SHP77 (cell line): ENCODE results near the gene PTPRD.
"Not testable (repeated sequence)": the region's sequence is repeated elsewhere in the genome, so short reads cannot be mapped to it uniquely, and the experiment has no call there.

Source experiments
- DNase-seq, 2 experiments: peaks; one replicate each; lab custom pipeline; 2025; lab: John Stamatoyannopoulos, UW

The PTPRD gene

DNA sequence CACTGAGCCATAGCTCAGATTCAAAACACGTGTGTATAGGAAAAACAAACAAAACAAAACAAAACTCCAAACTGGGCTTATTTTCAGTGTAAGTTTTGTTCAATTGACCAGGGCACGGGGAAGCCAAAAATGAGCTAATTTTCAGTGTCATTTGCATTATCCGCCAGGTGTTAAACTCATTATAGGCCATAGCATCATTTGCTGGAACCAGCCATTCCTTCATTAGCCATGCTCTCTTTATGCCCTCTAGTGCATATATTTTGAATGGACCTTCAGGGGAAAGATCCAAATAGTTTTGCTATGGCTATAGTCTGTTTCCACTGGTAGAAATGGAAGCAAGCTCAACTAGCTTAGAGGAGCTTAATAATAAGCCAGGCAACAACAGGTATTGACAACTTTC, 1608.0 kb downstream of the PTPRD start:
- no peak for DNase-seq

DNA sequence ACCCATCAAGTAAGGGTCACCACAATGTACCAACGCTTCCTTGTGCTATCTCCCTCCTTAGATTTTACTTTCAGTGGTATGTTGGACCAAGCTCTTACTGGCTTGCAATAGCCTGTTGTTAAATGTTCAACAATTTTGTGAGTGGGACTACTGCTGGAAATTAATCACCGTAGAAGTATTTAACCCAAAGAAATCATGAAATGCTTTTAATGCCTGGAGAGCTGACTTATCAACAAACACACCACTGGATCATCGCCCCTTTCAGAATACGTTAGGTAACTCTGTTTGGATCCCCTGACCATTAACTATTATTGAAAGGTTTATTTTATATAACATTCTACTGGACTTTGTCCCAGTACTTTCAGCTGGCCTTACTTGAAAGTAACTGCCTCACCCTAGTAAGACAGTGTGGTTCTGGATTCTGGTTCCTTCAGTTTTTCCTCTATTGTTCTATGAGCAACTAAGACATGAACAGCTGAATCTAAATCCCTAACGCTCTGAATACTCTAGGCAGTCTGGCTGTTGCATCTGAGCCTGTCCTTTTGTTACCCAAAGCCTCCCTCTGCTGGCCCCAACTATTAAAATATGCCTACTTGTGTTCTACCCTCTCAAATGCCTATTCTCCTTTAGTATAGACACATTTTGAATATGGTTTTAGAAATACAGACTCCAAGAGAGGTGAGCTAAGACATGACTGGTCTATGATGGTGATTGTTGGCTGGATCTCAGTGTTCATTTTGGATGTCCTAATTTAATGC, 1609.8 kb downstream of the PTPRD start:
- no peak for DNase-seq

DNA sequence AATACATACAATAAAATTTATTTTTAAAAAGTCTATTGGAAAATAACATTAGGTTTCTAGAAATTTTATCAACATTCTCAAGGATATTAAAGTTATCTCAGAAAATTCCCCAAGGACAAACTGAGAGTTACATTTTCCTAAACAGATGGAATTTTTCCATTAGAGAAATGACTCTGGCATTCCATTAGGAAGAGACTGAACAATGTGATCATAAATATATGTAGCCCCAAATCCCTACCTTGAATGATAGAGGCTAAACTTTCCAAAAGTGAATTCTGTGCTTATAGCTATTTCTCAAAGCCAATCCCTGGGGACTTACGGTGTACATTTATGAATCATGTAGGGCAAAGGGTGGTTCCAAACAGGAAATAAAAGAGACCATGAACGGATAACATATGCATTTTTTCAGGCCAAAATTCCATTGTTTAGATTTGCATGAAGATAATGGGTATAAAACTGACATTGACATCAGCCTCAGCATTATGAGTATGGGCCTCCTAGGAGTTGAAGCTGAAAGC, 1632.2 kb downstream of the PTPRD start:
- DNase-seq = no peak

GRCh38 chr9:8978334-8978733, 1634.5 kb downstream of the PTPRD start:
- no peak for DNase-seq

DNA sequence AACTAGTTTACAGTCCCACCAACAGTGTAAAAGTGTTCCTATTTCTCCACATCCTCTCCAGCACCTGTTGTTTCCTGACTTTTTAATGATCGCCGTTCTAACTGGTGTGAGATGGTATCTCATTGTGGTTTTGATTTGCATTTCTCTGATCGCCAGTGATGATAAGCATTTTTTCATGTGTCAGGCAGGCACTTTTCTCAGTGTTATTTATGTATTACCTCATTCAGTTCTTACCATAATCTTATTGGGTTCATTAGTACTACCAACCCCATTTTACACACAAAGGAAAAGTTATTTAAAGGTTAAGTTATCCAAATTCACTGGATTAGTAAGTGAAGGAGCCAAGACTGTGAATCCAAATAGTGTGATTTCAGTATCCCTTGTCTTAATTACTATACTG, 1644.5 kb downstream of the PTPRD start:
- DNase-seq = not testable (repeated sequence)

- DNase-seq = no peak
Observed at GRCh38 chr9:8963885-8964284, 1648.9 kb downstream of the PTPRD start.

- no peak for DNase-seq
Observed at GRCh38 chr9:8962084-8962483, 1650.7 kb downstream of the PTPRD start.

GRCh38 chr9:8961186-8961851, 1651.5 kb downstream of the PTPRD start:
- no peak for DNase-seq

- DNase-seq = no peak
Observed at GRCh38 chr9:8960254-8960653, 1652.5 kb downstream of the PTPRD start.

GRCh38 chr9:8958358-8958757, 1654.4 kb downstream of the PTPRD start:
- no peak for DNase-seq

DNA sequence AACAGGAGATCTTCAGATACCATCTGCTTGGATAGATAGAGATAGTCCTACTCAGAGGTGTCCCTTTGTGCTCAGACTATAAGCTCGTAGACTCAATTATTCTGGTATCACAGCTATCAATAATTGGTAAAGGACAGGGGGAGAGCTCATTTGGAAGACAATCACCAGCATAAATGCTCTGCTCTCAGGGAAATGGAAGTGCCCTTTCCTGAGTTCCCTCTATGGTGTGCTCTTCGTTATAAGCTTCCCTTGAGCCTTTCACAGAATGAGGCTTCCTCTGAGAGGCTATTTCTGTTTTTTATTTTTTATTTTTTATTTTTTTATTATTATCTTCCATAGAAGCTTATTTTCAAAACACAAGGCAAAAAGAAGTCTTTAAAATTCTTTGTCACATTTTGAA, 1657.5 kb downstream of the PTPRD start:
- DNase-seq = no peak

- DNase-seq = no peak
Observed at GRCh38 chr9:8946461-8946860, 1666.3 kb downstream of the PTPRD start.

DNA sequence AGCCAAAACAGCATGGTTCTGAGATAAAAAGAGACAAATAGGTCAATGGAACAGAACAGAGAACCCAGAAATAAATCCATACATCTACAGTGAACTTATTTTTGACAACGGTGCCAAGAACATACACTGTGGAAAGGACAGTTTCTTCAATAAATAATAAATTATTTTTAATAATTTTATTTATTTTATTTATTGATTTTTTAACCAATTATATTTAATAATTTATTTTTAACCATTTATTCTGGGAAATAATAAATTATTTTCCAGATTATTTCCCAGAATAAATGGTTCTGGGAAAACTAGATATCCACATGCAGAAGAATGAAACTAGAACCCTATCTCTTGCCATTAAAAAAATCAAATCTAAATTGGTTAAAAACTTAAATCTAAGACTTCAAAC, 1669.4 kb downstream of the PTPRD start:
- no peak for DNase-seq

DNA sequence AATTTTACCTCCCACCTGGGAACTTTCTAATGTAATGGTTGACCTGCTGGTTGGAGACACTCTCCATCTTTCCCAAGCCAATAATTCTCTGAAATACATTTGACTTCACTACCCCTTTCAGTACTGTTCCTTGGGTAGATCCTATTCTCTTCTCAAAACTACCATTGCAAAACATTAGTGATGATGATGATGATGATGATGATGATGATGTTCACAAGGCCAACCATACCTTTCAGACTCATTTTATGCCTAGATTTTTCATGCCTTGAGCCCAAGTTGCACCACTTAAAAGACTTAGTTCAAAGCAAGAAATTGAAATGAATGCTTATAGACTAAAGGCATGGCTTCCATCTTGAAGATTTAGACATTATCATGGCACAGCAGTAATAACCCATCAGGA, 1672.2 kb downstream of the PTPRD start:
- DNase-seq = no peak

GRCh38 chr9:8926461-8926860, 1686.3 kb downstream of the PTPRD start:
- DNase-seq = no peak

DNA sequence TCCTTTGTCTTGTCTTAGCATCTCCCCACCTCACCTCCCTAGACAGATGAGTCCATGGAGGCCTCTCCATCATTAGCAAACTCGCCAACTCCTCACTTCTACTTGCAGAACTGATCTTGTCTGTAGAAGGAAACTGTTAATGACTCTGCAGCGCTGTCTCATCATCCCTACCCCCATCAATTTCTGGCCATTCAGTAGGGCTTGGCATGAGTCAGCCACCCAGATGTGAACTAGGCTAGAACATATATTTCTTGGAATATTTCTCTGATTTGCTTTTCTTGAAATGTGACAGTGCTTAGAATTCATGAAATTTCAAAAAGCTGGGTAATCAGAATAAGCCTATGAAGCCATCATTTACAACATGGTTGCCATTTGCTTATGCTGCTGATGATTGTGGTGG, 1688.2 kb downstream of the PTPRD start:
- DNase-seq = no peak

- DNase-seq = not testable (repeated sequence)
Observed at GRCh38 chr9:8920478-8921183, 1692.2 kb downstream of the PTPRD start.

GRCh38 chr9:8917956-8918739, 1694.7 kb downstream of the PTPRD start:
- peak in 1 of 2 experiments; percentile 2 for DNase-seq

DNA sequence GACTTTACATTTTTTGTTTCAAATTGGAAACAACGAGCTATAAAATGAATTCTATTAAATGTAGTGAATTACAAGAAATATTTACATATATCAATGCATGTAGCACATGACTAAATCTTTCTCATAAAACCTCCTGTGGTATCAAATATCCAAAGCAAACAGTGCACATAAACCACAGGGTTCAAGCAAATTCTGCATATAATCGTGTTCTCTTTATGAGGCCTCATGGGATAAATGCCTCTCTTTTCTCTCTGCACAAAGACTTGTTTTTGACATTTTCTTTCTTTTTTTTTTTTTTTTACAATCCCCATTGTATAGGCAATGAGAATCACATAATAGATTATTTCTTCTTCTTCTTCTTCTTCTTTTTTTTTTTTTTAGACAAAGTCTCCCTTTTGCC, 1696.0 kb downstream of the PTPRD start:
- no peak for DNase-seq

DNA sequence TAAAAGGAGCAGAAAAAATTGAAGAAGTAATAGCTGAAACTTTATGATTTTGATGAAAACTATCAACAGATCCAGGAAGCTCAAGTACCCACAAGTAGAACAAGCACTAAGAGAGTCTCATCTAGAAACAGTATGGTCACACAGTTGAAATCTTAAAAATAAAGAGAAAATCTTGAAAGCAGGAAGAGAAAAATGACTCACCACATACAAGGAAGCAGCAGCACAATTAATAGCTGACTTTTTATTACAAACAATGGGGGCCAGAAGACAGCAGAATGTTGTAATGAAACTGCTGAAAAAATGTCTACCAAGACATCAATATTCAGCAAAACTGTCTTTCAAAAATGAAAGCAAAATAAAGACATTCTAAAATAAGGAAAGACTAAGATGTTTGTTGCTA, 1704.9 kb downstream of the PTPRD start:
- no peak for DNase-seq

DNA sequence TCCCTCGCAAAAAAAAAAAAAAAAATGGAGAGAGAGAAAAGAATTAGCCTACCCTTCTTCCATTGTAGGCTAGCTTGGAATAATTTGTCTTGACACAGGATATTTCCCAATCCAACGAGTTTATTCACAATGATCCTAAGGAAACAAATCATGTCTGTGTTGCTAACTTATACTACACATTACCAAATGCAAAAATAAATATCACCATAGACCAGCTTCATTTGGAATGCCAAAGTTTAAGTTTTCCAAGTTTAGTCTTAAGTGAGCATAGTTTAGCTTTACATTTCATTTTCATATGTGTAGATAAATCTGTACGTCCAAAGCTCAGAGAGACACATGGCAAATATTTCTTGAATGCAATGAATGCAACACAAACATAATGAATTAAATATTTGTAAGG, 1707.1 kb downstream of the PTPRD start:
- DNase-seq = no peak
